Loucy (cell line): Measurements from ENCODE around the gene WIPI1.

ENCODE experiments used
- EZH2phosphoT487 ChIP-seq: fragments of 200-600 bp; IDR thresholded peaks from 2 replicates; pipeline ENCODE4 v1.6.1; 2018; ENCODE audit warnings: antibody characterized with exemption, mild to moderate bottlenecking, moderate library complexity, borderline replicate concordance
- TF ChIP-seq, protein P1 (sequence below): fragments of 200-600 bp; sonication (generic); conservative IDR thresholded peaks from 2 replicates; pipeline ENCODE4 v1.5.1; 2014; ENCODE audit warnings: mild to moderate bottlenecking, antibody characterized with exemption, low read length

GRCh38 chr17:68457539-68458259 lies 403 bp upstream of the WIPI1 start:
- TF ChIP-seq, protein P1, sequence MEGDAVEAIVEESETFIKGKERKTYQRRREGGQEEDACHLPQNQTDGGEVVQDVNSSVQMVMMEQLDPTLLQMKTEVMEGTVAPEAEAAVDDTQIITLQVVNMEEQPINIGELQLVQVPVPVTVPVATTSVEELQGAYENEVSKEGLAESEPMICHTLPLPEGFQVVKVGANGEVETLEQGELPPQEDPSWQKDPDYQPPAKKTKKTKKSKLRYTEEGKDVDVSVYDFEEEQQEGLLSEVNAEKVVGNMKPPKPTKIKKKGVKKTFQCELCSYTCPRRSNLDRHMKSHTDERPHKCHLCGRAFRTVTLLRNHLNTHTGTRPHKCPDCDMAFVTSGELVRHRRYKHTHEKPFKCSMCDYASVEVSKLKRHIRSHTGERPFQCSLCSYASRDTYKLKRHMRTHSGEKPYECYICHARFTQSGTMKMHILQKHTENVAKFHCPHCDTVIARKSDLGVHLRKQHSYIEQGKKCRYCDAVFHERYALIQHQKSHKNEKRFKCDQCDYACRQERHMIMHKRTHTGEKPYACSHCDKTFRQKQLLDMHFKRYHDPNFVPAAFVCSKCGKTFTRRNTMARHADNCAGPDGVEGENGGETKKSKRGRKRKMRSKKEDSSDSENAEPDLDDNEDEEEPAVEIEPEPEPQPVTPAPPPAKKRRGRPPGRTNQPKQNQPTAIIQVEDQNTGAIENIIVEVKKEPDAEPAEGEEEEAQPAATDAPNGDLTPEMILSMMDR: no peak
- TF ChIP-seq EZH2phosphoT487: no peak
